HS-27A (cell line): ENCODE data around the gene TRIM62.

Experiments
- DNase-seq: peaks from one replicate; pipeline ENCODE4 v3.0.0-alpha.2; 2012; ENCODE audit warnings: low read depth, missing footprints

The TRIM62 gene

DNA sequence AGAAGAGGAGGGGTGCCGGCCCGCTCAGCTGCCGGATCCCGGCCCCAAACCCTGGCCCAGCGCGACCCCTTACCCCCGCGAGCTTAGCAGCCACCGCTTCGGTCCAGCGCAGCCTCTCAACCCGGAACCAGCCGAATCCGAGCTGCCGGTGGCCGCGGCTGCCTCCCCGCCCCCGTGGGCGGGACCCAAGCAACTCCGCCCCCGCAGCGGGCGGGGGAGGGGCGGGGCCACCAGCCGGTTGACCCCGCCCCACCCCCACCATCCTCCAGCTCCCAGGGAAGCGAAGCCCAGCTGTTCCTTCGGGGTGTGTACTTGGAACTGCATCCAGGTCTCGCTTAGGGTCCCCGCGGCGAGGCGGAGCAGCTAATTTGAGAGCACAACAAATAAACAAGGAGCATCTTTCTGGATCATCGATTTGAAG, at the start of gene TRIM62:
TSS of gene TRIM62 (minus strand) at position 123 of the 421 bp plus-strand sequence. CDS start 611 bp downstream, outside the sequence.
- DNase-seq, result peak; percentile 55

DNA sequence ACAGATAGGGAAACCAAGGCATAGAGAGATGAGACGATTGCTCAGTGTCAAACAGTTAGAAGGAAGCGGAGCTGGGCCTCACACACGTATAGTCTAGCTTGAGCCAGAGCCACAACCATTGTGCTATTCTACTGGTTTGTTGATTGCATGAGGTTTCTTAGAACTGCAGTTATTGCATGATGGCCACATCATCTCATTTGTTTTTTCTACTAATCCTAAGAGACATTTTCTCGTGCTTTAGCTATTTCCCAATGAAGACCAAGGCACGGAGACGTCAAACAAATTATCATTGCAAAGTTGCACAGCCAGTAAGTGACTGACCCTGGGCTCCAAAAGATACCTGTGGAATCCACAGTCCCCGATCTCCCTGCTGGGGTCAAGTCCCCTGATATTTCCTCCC, 49.3 kb upstream of the TRIM62 start:
- no peak for DNase-seq

DNA sequence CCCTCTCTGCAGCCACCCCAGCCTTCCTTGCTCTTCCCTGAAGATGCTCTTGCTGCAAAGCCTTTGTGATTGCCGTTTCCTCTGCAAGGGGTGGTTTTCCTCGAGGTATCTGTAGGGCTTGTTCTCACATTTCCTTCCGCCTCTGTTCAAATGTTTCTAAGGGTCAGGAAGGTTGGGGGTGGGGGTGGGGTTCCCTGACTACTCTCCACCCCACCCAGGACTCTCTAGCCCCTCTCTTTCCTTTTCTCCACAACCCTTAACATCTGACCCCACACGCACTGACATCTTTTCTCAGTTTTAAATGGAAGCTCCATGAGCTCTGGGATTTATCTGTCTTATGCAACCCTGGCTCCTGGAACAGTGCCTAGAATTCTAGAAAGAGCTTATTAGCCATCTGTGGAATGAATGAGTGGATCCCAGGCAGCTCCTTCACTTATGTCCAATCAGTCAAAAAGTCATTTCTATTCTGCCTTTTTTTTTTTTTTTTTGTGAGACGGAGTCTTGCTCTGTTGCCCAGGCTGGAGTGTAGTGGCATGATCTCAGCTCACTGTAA, 47.2 kb upstream of the TRIM62 start:
- DNase-seq, result peak; percentile 59

DNA sequence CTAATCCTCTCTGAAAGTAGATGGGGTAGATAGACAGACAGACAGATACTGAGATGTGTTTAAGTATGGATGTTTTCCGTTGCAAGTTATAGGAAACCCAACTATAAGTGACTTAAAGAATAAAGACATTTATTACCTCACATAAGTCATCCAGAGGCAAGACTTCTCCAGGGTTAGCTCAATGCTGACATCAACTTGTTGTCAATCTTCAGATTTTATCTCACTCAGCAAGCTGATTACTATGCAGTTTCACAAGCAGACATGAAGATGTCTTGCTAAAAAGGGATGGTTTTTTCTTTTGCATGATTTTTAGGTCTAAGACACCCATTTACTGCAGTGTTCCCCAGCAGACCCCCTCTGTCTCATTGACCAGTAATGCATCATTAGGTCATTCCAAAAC, 43.7 kb upstream of the TRIM62 start:
- DNase-seq, result no peak

DNA sequence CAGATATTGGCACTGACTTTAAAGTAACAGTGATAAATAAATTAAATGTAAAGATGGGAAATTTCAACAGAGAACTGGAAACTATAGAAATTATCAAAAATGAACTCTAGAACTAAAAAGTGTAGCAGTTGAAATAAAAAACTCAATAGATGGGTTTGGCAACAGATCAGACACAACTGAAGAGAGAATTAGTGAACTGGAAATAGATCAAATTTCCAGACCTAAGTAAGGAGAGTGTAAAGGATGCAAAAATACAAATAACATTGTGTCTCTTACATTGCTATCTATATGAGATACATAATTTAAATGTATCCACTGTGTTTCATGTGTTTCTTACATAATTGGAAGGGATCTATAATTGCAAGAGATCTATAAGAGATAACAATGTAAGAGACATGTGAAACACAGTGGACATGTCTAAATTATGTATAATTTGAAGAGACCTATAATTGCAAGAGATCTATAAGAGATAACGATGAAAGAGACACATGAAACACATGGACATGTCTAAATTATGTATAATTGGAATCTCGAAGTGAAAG, 42.4 kb upstream of the TRIM62 start:
- DNase-seq, result no peak

DNA sequence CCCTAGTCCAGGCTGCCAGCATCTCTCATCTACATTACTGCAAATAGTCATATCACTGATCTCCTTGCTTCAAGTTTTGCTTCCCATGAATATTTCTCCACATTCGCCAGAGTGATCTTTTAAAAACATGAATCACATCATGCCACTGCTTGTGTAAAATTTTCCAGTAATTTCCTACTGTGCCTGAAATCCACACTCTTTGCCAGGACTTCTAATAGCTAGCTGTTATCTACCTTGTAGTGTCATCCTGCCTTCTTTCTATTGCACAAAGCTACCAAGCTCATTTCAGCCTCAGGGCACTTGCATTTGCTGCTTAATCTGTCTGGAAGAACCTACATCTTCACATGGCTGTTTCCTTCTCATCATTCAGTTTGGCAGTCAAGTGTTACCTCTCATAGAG, 40.5 kb upstream of the TRIM62 start:
- no peak for DNase-seq

DNA sequence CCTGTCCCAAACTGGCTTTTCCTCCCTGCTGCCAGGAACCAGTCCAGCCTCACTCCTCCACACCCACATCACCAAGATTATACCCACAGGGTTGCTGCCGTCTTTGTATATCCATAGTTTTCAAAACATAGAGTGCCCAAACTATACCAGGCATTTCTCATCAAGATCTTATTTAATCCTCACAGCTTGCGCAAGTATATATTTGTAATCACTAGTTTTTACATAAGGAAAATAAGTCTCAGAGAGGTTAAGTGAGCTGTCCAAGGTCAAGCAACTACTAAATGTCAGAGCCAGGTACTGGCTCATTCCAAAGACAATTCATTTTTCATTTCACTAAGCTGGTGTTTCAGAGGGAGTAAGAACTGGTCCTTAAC, 39.5 kb upstream of the TRIM62 start:
- no peak for DNase-seq

DNA sequence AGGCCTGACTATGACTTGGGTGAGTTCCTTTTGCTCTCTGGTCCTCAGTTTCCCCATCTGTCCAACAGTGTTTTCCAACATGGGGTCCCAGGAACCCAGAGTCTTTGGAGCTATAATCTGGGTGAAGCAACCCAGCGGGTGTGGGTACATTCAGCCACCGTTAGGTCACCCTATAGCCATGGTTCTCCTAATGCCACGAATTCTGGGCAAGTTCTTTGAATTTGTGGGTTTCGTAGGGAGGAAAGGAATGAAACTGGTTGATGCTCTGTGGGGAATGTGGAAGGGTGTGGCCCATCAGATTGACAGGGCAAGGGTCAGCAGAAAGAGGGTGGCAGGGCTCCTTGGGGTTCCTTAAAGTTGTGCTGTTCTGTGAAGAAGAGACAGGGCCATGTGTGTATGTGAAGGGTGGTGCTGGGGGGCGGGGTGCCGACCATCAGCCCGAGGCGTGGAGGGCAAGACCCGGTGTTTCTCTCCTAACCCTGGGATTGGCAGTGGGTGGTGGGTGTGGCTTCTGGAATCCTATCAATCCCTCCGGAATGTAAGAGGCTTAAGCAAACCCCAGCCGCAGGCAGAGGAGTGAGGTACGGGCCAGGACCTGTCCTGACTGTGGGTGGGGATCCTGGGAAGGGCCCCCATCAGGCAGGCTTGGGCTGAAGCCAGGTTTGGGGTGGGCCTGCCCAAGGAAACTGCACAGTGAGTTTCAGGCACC, 39.0 kb upstream of the TRIM62 start:
- peak; percentile 92 for DNase-seq

DNA sequence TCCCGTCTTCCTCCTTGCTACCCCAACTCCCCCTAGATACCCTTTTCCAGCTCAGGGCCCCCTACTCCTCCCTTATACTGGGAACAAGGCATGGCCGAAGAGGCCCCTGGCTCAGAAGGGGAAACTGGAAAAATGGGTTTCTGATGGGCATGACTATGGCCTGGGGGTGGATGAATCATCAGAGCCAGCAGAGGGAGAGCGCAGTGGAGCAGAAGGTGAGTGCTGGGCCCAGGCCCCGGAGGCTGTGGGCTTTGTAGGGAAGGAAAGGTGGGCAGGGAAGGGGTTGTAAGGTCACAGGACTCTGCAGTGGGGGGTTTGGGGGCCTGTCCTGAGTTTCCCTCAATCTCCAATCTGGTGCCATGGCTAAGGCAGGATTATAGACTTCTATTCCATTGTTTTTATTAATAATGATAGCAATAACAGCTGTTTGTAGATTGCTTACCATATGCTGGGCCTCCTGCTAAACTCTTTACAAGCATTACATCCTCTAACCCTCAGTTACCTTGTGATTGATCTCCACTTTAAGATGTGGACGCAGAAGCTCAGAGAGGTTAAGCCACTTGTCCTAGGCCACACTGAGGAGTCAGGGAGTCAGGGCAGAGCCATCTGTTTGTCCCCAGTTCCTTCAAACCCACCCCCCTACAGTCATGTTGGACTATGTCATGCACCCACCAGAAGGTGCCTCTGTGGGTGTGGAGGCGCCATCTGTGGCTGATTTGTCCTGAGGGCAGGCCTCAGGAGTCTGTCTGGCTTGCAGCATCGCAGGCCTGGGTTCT, 38.2 kb upstream of the TRIM62 start:
- no peak for DNase-seq

DNA sequence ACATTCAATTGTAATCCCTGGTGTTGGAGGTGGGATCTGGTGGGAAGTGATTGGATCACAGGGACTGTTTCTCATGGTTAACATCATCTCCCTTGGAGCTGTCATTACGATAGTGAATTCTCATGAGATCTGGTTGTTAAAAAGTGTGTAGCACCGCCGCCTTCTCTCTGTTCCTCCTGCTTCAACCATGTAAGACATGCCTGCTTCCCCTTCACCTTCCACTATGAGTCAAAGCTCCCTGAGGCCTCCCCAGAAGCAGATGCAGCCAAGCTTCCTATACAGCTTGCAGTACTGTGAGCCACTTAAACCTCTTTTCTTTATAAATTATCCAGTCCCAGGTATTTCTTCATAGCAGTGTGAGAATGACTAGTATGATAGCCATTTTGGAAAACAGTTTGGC, 30.1 kb upstream of the TRIM62 start:
- DNase-seq, result no peak

DNA sequence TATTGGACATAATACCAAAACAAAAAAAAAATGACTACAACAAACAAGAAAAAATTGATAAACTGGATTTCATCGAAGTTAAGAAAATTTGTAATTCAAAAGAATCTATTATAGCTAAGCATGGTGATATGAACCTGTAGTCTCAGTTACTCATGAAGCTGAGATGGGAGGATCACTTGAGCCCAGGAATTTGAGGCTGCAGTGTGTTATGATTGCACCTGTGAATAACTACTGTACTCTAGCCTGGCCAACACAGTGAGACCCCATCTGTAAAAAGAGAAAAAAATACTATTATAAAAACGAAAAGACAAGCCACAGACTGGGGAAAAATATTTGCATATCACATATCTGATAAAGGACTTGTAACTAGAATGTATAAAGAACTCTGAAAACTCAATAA, 24.5 kb upstream of the TRIM62 start:
- no peak for DNase-seq

DNA sequence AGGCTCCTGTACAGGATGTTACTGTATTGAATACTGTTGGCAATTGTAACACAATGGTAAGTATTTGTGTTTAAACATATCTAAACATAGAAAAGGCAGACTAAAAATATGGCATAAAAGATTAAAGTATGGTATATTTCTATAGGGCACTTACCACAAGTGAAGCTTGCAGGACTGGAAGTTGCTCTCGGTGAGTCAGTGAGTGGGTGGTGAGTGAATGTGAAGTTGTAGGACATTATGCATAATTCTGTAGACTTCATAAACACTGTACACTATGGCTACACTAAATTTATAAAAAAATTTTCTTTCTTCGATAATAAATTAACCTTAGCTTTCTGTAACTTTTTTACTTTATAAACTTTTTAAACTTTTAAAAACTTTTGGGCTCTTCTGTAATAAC, 13.7 kb upstream of the TRIM62 start:
- no peak for DNase-seq

DNA sequence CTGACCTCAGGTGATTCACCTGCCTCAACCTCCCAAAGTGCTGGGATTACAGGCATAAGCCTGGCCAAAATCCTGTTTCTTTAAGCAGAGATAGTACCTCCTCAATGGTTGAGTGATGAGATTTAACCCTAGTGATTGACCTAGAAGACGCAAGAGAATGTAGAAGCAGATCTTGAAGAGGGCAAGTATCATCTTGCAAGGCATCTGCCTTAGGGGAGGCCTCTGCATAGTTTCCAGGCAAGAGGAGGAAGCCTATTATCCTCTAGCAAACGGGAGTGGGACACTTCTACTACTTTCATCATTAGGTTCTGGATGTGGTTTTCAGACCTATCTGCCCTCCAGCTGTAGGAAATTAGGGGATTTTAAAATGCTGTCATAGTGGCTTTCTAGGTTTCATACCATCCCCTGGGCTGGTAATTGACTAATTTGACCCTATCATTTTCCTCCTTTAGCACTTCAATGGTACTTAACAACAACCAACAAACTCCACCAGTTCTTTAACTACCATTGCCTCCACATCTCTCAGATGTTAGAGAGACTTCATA, 10.0 kb upstream of the TRIM62 start:
- DNase-seq, result no peak

DNA sequence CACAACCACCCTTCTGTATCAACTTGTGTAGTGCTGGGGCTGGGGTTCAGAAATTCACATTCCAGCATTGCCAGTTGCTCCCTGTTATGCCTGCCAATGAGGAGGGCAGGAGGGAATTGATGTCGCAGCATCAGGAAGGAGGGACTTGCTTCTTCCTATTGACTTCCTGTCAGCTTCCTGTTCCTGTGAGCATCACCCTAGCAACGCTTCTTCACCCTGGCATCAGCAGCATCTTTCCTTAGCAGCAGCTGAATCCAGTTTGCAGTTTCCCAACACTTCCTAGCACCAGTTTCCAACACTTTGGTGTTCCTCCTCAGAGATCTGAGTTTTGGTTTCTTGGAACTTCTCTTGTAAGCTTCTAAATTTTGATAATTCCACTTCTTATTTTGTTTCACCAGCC, 8.9 kb upstream of the TRIM62 start:
- DNase-seq, result no peak

DNA sequence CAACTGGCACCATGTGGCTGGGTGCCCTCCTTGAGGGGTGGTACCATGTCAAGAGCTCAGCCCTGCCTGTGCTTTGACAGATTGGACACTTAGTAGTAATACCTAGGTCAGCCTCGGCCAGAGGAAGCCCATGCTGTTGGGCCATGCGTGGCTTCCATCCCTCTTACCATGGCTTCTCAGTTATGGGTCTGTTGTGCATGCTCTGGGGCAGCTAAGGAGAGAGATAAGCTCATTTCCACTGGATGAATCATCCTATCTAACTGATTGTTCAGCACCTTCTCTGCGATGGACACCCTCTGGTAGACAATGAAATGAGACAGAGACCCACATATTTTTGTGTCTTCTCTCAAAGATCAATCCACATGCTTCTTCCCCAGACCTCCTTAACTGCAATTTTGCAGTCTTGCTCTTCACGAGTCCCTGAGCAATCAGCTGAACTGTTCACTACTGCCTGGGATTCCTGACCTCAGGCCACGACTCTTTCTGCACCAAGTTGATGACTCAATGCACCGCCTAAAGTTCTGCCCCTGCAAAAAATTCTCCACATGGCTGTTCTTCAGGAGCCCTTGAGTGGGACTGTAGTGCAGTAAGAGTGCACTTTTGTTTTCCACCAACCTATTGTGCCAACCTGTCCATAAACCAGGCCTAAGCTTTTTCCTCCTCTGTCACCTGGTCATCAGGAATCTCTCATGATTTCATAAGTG, 6.9 kb upstream of the TRIM62 start:
- no peak for DNase-seq

DNA sequence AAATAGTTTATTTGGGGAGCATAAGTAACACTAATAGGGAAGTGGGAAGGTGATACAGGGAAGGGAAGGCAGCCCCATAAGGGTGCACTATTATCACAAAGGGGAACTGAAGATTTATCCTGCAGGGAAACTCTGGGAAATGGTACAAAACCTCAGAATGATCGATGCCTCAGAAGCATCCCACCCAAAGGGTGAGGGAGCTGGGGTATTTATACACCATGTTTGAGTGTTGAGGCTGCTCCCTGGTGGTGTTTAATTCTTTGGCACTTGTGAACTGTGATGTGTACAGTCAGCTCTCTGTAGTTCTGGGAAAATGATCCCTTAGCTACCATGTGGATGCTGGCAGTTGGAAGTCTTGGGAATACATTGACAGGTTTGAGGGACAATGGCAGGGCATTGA, 5.1 kb upstream of the TRIM62 start:
- DNase-seq, result no peak

DNA sequence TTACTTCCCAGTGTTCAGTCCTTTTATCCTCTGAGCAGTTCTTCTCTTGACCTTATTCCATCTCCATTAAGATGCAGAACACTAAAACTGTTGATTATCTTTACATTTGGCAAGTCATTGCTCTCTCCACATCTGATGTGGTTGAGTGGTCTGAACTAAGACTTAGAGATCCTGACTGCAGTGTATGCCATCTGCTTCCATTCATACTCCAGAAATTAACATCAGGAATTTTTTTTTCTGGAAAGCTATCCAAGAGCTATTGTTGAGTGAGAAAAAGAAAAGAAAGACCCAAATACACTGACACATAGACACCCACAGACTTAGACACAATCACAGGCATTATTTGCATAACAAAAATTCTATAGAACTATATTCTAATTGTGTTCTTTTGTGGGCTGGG, 3.7 kb upstream of the TRIM62 start:
- DNase-seq, result no peak

DNA sequence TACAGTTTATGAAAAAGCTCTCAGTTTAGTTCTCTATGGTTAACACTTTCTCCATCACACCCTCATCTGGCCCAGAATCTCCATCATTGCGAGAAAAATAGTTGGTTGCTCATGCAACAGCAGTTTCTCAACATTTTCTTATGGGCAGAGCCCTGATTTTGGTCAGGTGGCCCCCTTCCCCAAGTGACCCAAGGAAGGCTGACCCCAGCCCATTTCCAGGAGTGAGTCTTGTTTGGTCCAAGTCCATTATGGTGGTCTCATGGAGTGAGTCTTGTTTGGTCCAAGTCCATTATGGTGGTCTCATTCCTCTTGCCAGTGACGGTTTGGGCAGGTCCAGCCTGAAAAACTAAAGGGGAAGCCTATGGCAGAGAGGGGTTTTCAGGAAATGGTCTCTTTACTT, 1.5 kb upstream of the TRIM62 start:
- DNase-seq, result no peak

DNA sequence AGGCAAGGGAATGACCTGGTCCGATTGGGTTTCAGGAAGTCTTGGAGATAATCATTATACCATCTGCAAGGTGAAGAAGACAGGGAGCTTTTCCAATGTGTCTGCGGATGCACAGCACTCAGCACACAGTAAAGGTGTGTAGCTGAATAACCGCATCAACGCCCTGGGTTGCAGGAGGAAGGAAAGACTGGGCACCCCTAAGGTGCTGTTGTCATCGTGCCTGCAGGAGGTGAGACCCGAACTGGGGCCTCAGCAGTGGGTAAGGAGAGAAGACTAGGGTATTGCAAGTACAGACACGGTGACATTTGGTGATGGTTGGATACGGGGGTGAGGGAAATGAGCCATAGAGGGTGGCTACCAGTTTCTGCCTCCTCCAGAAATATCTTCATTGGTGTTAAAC, 1.1 kb upstream of the TRIM62 start:
- DNase-seq, result no peak

DNA sequence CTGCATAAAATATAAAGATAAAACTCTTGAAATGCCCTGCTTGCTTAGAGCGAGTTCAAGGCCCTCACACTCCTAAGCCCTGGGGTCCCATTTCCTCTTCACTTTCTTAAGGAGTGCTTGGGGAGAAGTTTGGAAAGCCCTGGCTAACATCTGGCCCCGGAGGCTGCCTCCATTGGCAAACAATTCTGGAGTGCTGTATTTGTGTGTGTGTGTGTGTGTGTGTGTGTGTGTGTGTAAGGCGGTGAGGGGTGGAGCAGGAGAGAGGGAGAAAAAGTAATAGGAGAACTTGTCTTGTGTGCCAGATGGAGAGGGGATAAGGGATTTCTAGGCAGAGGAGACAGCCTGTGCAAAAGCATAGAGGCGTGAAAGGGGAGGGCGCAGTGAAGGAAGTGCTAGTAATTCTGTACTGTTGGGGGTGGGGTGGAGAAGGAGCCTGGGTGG, 578 bp upstream of the TRIM62 start:
- DNase-seq, result no peak

DNA sequence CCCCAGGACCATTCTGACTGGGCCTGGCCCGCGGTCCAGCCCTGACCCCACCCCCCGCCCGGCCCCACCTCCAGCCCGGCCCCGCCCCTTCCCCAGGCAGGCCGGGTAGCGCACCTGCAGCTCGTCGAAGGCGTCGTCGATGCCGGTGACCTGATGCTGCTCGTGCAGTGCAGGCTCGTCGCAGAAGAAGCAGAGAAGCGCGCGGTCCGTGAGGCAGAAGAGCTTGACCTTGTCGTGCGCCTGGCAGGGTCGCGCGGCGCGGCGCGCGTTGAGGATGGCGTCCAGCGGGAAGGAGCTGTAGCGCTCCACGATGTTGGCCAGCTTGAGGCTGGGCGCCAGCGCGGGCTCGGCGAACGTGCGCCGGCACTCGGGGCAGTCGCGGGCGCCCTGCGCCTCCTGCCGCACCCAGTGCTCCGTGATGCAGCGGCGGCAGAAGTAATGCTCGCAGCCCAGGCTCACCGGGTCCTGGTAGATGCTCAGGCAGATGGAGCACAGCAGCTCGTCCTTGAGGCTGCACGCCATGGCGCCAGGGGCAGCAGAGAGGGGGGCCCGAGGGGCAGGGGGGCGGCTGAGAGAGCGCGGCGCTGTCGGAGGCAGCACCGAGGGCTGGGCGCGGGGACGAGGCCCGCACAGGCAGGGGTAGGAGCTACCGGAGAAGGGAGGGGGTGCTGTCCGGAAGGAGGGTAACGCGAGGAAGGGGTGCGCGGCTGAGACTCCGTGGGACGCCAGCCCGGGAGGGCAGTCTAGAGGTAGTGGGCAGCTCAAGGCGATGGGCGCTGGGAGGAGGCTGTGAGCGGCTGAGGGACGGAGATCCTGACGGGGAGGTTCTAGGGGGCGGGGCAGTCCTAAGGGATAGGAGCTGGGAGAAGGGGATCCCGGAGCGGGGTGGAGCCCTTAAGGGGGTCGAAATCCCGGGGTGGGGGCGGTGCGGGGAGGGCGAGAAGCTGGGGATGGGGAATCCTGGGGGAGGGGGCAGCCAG, 642 bp downstream of the TRIM62 start:
- DNase-seq, result peak; percentile 52
